H1 (cell line): ENCODE results near the gene TK2. TPM values are rescaled to one million over a fixed set of nuclear protein-coding genes. Genes with fewer than 3 reads are reported as not detected.

ENCODE experiments used
- ASH2L ChIP-seq: fragments of 200-600, 300-600 bp; sonication (generic); IDR thresholded peaks from one replicate; pipeline ENCODE4 v1.7.1; 2017; ENCODE audit warnings: low read length
- BACH1 ChIP-seq: IDR thresholded peaks from 2 replicates; pipeline ENCODE4 v1.6.1; 2012; ENCODE audit warnings: low read length, improper control_type of control experiment
- CHD7 ChIP-seq: fragments of 300-600 bp; sonication (generic); IDR thresholded peaks from 2 replicates; pipeline ENCODE4 v1.7.1; 2012; ENCODE audit warnings: low read length, moderate library complexity, mild to moderate bottlenecking, inconsistent platforms; ENCODE audit not compliant: insufficient replicate concordance
- CREB1 ChIP-seq: IDR thresholded peaks from 2 replicates; pipeline ENCODE4 v1.6.1; 2012; ENCODE audit warnings: inconsistent platforms
- CTBP2 ChIP-seq: IDR thresholded peaks from 2 replicates; pipeline ENCODE4 v1.7.0; 2011; ENCODE audit warnings: borderline replicate concordance, mild to moderate bottlenecking, moderate library complexity, mixed read lengths, low read length; ENCODE audit not compliant: insufficient read depth, insufficient read length
- EGR1 ChIP-seq: IDR thresholded peaks from 2 replicates; pipeline ENCODE4 v1.6.1; 2011; ENCODE audit warnings: low read depth, low read length, borderline replicate concordance
- EP300 ChIP-seq, 2 experiments: IDR thresholded peaks; 1 replicate in 1 of 2; 2 replicates in 1 of 2; pipeline ENCODE4 v1.6.1; 2011 to 2012; ENCODE audit warnings: low read depth in 2 of 2, low read length in 2 of 2, mild to moderate bottlenecking in 2 of 2, borderline replicate concordance in 1 of 2, inconsistent platforms in 1 of 2, moderate library complexity in 1 of 2
- MAFK ChIP-seq: IDR thresholded peaks from 2 replicates; pipeline ENCODE4 v1.6.1; 2012; ENCODE audit warnings: low read depth, mild to moderate bottlenecking, improper control_type of control experiment, low read length
- NRF1 ChIP-seq: IDR thresholded peaks from 2 replicates; pipeline ENCODE4 v1.6.1; 2011; ENCODE audit warnings: mild to moderate bottlenecking, low read depth, low read length, improper control_type of control experiment
- POLR2A ChIP-seq, 2 experiments: IDR thresholded peaks; 1 replicate in 1 of 2; 2 replicates in 1 of 2; pipeline ENCODE4 v1.6.1; 2011; ENCODE audit warnings: low read depth in 2 of 2, low read length in 2 of 2, mild to moderate bottlenecking in 2 of 2; ENCODE audit errors: control extremely low read depth in 1 of 2
- SP1 ChIP-seq: IDR thresholded peaks from 2 replicates; pipeline ENCODE4 v1.6.1; 2011; ENCODE audit warnings: low read depth, low read length
- TAF7 ChIP-seq: optimal IDR thresholded peaks from 2 replicates; pipeline ENCODE3; 2011; ENCODE audit warnings: low read depth, mild to moderate bottlenecking, inconsistent platforms, low read length, moderate library complexity, borderline replicate concordance
- TCF12 ChIP-seq: IDR thresholded peaks from 2 replicates; pipeline ENCODE4 v1.6.1; 2011; ENCODE audit warnings: low read depth, mild to moderate bottlenecking, low read length
- YY1 ChIP-seq: IDR thresholded peaks from 2 replicates; pipeline ENCODE4 v1.6.1; 2011; ENCODE audit warnings: low read depth, mild to moderate bottlenecking, low read length
- polyA plus RNA-seq, 7 experiments: library from polyadenylated mRNA; depleted of rRNA in 3 of 7; stranded (reverse) in 5 of 7; unstranded in 2 of 7; fragments of >200 nt in 5 of 7; fragments of 200-250 nt in 2 of 7; gene quantifications; 1 replicate in 5 of 7; 2 replicates in 1 of 7; 4 replicates in 1 of 7; pipeline versions ENCODE4 v1.2.1 to v1.2.3, GENCODE V29; 2011 to 2013; ENCODE audit warnings: missing spikeins in 2 of 7, mixed read lengths in 2 of 7
- total RNA-seq: library from RNA; stranded (reverse); fragmentation: NEBNext Ultra II Directional; extraction: Animal tissue kit (Norgen Biotek cat#: 25700); gene quantifications from 2 replicates; pipeline ENCODE4 v1.2.1, GENCODE V29; 2021

Gene TK2
- total and polyA plus RNA-seq, 2 of the 8 experiments (the other 6 are each of a cell fraction or from before 2014, with no cell fraction given), result 2.7 to 3.6 TPM

- TF ChIP-seq CHD7, result no peak
- no peak for TF ChIP-seq SP1
- no peak for TF ChIP-seq CREB1
- no peak for TF ChIP-seq TAF7
- TF ChIP-seq YY1, result no peak
- TF ChIP-seq POLR2A (IDR thresholded peaks at IDR 0.05; ENCODE audit: control extremely low read depth in 1 of 2, low read depth in 2 of 2, low read length in 2 of 2), result no peak
- no peak for TF ChIP-seq TCF12
- TF ChIP-seq EGR1, result no peak
- no peak for TF ChIP-seq BACH1
- TF ChIP-seq ASH2L, result no peak
- no peak for TF ChIP-seq MAFK
- no peak for TF ChIP-seq EP300 (IDR thresholded peaks at IDR 0.05; ENCODE audit: borderline replicate concordance in 1 of 2, low read depth in 2 of 2, low read length in 2 of 2)
- no peak for TF ChIP-seq CTBP2
- TF ChIP-seq NRF1, result no peak
These were observed 60.1 kb downstream of the TK2 start (continued) for GRCh38 chr16:66489818-66490217.
